ENCODE data around the gene KCNQ5.

KCNQ5 gene

GRCh38 chr6:72811971-72812421, 190.1 kb downstream of the KCNQ5 start:
- no peak for DNase-seq

GRCh38 chr6:72813807-72814596, 192.1 kb downstream of the KCNQ5 start:
- no peak for DNase-seq

DNA sequence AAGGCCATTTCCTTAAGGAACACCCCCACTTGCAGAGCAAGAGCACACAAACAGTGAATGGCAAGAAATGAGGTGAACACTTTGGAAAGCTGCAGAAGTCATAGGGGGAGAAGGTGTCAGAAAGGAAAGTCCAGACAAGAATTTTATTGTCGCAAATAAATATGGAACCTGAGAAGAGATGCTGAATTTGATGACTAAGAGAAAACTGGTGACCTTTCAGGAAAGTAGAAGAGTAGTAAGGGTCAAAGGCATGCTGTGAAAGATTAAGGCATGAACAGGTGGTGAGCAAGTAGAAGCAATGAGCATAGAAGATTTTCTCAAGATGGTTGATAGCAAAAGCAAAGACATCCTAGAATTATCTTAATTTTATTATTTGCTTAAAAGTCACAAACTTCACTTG, 194.2 kb downstream of the KCNQ5 start:
- DNase-seq = no peak

- no peak for DNase-seq
Observed at GRCh38 chr6:72817208-72817607, 195.3 kb downstream of the KCNQ5 start.

GRCh38 chr6:72819609-72820008, 197.7 kb downstream of the KCNQ5 start:
- no peak for DNase-seq

- no peak for DNase-seq
Observed at GRCh38 chr6:72820153-72820552, 198.3 kb downstream of the KCNQ5 start.

DNA sequence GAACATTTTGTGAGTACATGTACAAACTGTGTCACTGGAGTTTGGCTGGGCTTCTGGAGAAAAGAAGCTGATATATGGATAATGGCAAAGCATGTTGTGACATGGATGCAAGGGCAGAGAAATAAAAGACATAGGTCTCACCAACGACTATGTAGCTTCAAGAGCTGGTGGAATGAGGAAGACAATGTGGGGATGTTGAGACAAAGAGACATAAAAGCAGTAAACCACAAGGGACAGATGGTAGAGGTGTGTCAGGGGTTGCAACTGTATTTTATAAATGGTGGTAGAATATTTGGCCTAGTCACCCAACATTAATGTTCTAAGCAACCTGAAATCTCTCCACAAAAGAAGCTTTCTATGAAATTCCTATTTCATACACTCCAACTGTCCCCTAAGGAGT, 199.0 kb downstream of the KCNQ5 start:
- DNase-seq = no peak

DNA sequence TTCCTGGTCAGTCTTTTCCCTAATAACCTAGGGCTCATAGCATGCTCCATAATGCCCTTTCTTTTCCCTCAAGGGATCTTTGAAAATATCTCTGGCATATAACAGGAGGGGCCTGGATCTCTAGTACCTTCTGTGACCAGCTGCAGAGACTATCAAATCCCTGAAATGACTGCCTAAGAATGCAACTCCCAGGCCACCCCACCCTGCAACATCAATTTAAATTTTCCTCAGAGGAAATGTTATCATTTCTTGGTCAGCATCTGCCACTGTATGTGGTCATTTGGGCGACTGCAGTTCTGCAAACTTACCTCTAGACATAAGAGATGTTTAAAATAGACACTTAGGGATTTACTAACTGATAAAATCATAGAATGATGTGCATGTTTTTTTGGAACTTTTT, 200.2 kb downstream of the KCNQ5 start:
- no peak for DNase-seq

- DNase-seq = no peak
Observed at GRCh38 chr6:72822691-72823090, 200.8 kb downstream of the KCNQ5 start.

GRCh38 chr6:72824833-72825232, 203.0 kb downstream of the KCNQ5 start:
- no peak for DNase-seq

DNA sequence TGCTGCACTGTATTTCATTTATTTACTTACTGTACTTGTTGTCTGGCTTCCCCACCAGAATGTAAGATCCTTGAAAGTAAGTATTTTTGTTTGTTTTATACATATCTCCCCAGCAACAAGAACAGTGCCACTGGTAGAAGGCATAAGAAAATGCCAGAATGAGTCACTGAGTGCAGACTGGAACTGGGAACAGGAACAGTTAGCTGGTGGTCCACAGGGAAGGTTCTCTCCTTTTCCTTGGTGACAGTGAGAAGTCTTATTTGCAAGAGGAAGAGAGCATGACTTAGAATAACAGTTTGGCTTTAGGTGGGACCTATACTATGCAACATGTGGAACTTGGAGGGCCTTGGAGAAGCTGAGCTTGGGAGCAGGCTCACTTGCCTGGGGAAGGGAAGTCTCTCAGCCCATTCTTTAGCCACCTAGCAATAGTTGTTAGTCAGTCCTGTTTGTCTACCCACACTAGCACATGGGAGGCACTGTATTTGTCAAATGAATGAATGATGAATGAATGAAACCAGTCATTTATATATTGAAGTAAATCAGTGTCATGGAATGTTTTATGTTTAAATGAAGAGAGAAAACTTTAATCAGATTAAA, 203.5 kb downstream of the KCNQ5 start:
- DNase-seq = no peak

- DNase-seq = no peak
Observed at GRCh38 chr6:72826037-72826436, 204.2 kb downstream of the KCNQ5 start.

GRCh38 chr6:72826744-72827438, 205.0 kb downstream of the KCNQ5 start:
- DNase-seq = no peak

DNA sequence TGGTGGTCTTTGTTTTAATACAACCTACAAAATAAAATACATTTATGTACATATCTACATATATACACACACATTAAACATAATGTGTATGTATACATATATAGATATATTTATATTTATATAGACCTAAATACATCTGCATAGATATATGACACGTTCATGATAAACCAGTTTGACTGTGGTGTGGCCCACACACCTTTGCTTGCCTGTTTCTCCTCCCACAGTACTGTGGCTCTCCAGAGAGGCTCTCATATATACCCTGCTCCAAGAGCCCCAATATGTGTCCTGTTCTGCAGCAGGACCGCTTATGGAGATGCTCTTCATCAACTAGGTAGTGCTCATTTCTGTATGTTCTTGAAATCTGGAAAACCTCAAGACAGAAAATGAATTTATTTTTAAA, 207.0 kb downstream of the KCNQ5 start:
- DNase-seq = no peak

DNA sequence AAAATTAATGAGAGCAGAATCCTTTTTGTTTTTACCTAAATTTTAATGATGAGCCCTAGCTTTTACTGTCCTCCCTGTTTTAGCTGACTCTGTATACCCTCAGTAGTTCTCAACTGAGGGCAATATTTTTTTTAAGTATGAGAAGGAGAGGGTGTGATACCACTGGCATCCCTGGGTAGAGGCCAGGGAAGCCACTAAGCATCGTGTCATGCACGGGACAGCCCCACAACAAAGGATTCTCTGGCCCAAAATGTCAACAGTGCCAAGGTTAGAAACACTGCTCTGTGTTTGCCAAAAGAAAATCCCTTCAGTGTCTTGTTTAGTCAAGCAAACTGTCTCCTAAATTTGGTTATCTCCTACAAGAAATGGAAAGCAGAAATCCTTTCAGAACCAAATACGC, 210.4 kb downstream of the KCNQ5 start:
- no peak for DNase-seq

GRCh38 chr6:72835749-72836148, 213.9 kb downstream of the KCNQ5 start:
- DNase-seq = no peak

- no peak for DNase-seq
Observed at GRCh38 chr6:72836971-72837370, 215.1 kb downstream of the KCNQ5 start.

GRCh38 chr6:72841195-72841594, 219.3 kb downstream of the KCNQ5 start:
- no peak for DNase-seq

DNA sequence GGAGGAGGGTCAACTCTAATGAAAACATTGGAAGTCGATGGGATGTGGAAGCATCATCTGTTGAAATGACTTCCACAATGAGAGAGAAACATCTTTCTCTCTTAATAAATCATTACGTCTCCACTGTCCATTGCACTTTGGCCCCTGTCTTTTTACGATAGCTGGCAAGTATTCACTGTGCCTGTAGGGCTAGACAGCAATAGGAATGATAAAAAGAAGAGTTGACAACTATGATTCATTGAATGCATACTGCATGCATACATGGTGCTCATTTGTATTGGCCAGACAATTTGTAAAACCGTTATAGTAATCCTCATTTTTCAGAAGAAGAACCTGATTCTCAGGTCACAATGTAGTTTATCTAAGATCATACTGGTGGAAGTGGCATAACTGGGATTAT, 220.3 kb downstream of the KCNQ5 start:
- DNase-seq = no peak

DNA sequence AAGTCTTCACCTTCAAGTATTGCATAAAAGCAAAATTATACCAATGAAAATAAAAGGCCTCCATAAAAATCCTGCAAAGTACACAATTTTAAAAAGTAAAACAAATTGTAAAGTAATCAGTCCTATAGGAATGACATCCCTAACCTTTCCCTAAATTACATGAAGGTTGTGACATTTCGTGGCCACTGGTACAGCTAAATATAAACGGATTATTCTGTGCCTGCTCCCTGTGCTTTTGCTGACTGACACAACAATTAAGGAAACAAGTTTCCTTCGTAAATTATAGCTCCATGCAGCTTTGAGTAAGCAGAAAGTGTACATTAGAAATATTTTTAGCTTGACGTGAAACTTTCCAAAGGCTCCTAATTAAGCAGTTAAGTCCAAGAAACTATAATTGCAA, 222.8 kb downstream of the KCNQ5 start:
- no peak for DNase-seq

DNA sequence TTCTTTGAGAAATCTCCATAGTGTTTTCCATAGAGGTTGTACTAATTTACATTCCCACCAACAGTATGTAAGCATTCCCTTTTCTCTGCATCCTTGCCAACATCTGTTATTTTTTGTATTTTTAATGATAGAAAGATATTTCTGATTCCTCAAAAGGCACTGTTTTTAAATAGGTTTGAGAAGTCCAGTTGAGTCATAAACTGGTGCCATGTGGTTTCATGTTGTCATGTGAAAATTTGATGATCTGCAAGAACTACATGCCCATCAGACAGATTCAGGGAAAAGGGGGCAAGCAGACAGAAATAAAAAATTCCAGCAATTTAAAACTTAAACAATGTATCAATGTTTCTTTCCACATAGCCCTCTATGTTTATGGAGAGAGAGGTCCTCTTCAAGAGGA, 227.5 kb downstream of the KCNQ5 start:
- no peak for DNase-seq

DNA sequence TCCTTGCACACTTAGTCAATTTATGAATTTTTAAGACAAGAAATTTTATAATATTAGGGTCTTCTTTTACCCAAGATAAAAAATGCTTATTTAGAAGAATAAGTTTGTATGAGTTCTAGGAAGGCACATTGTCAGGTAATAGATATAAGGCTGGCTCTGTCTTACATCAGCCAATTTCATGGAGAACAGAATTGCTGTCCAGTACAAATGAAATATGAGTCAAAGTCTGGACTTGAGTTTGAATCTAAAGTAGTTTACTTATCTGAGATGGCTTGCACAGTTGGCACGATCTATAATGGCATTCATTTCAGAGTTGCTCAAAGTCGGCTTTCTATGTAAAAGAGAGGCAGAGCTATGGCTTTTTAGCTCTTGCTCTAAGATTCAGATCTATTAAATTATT, 228.2 kb downstream of the KCNQ5 start:
- no peak for DNase-seq

- DNase-seq = no peak
Observed at GRCh38 chr6:72850469-72850868, 228.6 kb downstream of the KCNQ5 start.

DNA sequence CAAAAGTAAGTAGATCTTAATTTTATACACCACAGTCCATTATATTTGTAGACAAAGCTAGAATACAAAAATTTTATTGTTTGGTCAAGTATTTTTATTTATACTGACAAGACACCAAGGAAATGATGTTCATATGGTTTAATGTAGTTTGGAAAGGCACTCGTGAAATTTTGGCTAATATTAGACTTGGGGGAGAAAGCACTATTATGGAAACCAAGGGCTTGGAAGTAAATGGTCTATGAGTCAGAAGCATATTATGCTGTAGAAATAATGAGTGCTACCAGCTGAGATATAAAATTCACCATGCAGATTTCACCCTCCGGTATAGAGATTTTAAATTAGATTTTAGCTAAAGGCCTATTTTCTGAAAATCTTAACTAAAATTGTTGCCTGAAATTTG, 233.6 kb downstream of the KCNQ5 start:
- no peak for DNase-seq

All from stimulated activated CD4-positive, alpha-beta T cell treated with anti-CD3 and anti-CD28 coated beads, Interleukin-1b, Interleukin-23, amount 100 ng/mL, for 48 hours (primary cell).